B cell (primary cell): ENCODE data around the gene SYT17. TPM values are rescaled to one million over a fixed set of nuclear protein-coding genes. Genes with fewer than 3 reads are reported as not detected.

Source experiments
- ATAC-seq: fragments of 200-7000 bp; cut with Tn5 transposase; one replicate; pipeline ENCODE4 v1.10.0; 2021; ENCODE audit warnings: low read depth, mild to moderate bottlenecking, moderate number of reproducible peaks, moderate library complexity
- CTCF ChIA-PET: fragments of 350-600 bp; sonication (Branson Sonifier 250); formaldehyde crosslinking; loops from one replicate; lab custom pipeline; 2021; ENCODE audit warnings: antibody characterized with exemption, inconsistent platforms; lab: Charles Lee
- POLR2A ChIA-PET: fragments of 350-600 bp; sonication (Branson Sonifier 250); formaldehyde crosslinking; loops from one replicate; lab custom pipeline; 2021; ENCODE audit warnings: antibody characterized with exemption; lab: Charles Lee
- DNase-seq: peaks from one replicate; pipeline ENCODE4 v3.0.0; 2013
- H2AFZ ChIP-seq: 2 replicates; pipeline ENCODE4 v1.6.1; 2012; ENCODE audit warnings: mild to moderate bottlenecking, low read depth, low read length; ENCODE audit not compliant: insufficient read depth, poor library complexity, severe bottlenecking
- H3K27ac ChIP-seq, 2 donors: 1 replicate in 1 of 2; 2 replicates in 1 of 2; pipeline ENCODE4 v1.5.1; 2012 to 2013; ENCODE audit warnings: low read length in 2 of 2, mild to moderate bottlenecking in 2 of 2, moderate library complexity in 1 of 2
- H3K27me3 ChIP-seq, 4 experiments: fragments of 200-600 bp in 1 of 4; sonication (generic) in 1 of 4; replicated peaks in 1 of 4; 1 replicate in 2 of 4; 2 replicates in 2 of 4; pipeline versions ENCODE4 v1.6.1 to v1.7.0; 2013 to 2016; ENCODE audit warnings: low read length in 3 of 4, mild to moderate bottlenecking in 2 of 4, mixed read lengths in 1 of 4, moderate library complexity in 1 of 4; ENCODE audit not compliant: insufficient read depth in 4 of 4, control insufficient read depth in 3 of 4; ENCODE audit errors: control extremely low read depth in 1 of 4
- H3K36me3 ChIP-seq, 2 experiments: replicated peaks in 1 of 2; 1 replicate in 1 of 2; 2 replicates in 1 of 2; pipeline versions ENCODE4 v1.6.1 to v1.7.1; 2013; ENCODE audit warnings: low read length in 1 of 2; ENCODE audit not compliant: insufficient read depth in 2 of 2, control insufficient read depth in 1 of 2; ENCODE audit errors: control extremely low read depth in 1 of 2, extremely low read depth in 1 of 2
- H3K4me1 ChIP-seq, 2 donors: fragments of 200-600 bp in 1 of 2; sonication (generic) in 1 of 2; 1 replicate in 1 of 2; 2 replicates in 1 of 2; pipeline versions ENCODE4 v1.5.1 to v1.6.1; 2013 to 2017; ENCODE audit warnings: low read length in 2 of 2; ENCODE audit not compliant: control insufficient read depth in 2 of 2, insufficient read depth in 2 of 2
- H3K4me2 ChIP-seq: replicated peaks from 2 replicates; pipeline ENCODE3; 2012; ENCODE audit warnings: mild to moderate bottlenecking, low read depth, low read length; ENCODE audit not compliant: poor library complexity, severe bottlenecking
- H3K4me3 ChIP-seq, 5 experiments: fragments of 200-600 bp in 1 of 5; sonication (generic) in 1 of 5; 1 replicate in 3 of 5; 2 replicates in 2 of 5; pipeline versions ENCODE4 v1.5.1 to v1.7.0; 2011 to 2016; ENCODE audit warnings: low read length in 4 of 5, mild to moderate bottlenecking in 4 of 5, low read depth in 2 of 5, control low read depth in 1 of 5, moderate library complexity in 1 of 5; ENCODE audit not compliant: insufficient read depth in 1 of 5; ENCODE audit errors: control extremely low read depth in 1 of 5, extremely low read depth in 1 of 5
- H3K79me2 ChIP-seq: fragments of 200-600 bp; sonication (generic); one replicate; pipeline ENCODE4 v1.6.0; 2016; ENCODE audit warnings: low read length; ENCODE audit not compliant: control insufficient read depth, insufficient read depth
- H3K9ac ChIP-seq: fragments of 200-600 bp; sonication (generic); 2 replicates; pipeline ENCODE4 v1.6.1; 2017; ENCODE audit warnings: mild to moderate bottlenecking, low read length, moderate library complexity
- H3K9me3 ChIP-seq, 3 donors: one replicate each; pipeline versions ENCODE4 v1.6.1 to v1.7.1; 2013; ENCODE audit warnings: low read length in 2 of 3; ENCODE audit not compliant: control insufficient read depth in 2 of 3, insufficient read depth in 1 of 3; ENCODE audit errors: control extremely low read depth in 1 of 3
- H4K20me1 ChIP-seq: 2 replicates; pipeline ENCODE4 v1.6.0; 2012; ENCODE audit warnings: mild to moderate bottlenecking, low read length; ENCODE audit not compliant: insufficient read depth, control insufficient read depth, poor library complexity, severe bottlenecking
- H3K27ac Mint-ChIP-seq: one replicate; pipeline ENCODE4 v1.8.0; 2021; ENCODE audit warnings: mixed read lengths
- H3K27me3 Mint-ChIP-seq: one replicate; pipeline ENCODE4 v1.8.0; 2021; ENCODE audit warnings: mixed read lengths
- H3K4me1 Mint-ChIP-seq: one replicate; pipeline ENCODE4 v1.8.0; 2021; ENCODE audit warnings: mixed read lengths
- H3K4me3 Mint-ChIP-seq: one replicate; pipeline ENCODE4 v1.8.0; 2021; ENCODE audit warnings: mixed read lengths
- H3K9me3 Mint-ChIP-seq: one replicate; pipeline ENCODE4 v1.8.0; 2022; ENCODE audit warnings: mixed read lengths; ENCODE audit not compliant: insufficient read depth
- CTCF ChIP-seq: fragments of 200-600 bp; IDR thresholded peaks from one replicate; pipeline ENCODE4 v1.8.0; 2022; ENCODE audit warnings: antibody characterized with exemption, mild to moderate bottlenecking
- EZH2 ChIP-seq: IDR thresholded peaks from 2 replicates; pipeline ENCODE4 v1.6.1; 2012; ENCODE audit warnings: borderline replicate concordance, low read depth, mild to moderate bottlenecking, moderate library complexity, low read length; ENCODE audit not compliant: insufficient read depth, poor library complexity, severe bottlenecking
- WGBS: methylation state at CpG from one replicate; pipeline ENCODE4 v1.1.5; 2013; ENCODE audit warnings: missing lambda C conversion rate; ENCODE audit not compliant: insufficient coverage; 5-methylcytosine and 5-hydroxymethylcytosine counted together
- intact Hi-C: fragments of 100-400 bp; cut with micrococcal nuclease; formaldehyde crosslinking; loops from one replicate; pipeline ENCODE4 v1.10.0; 2022
- polyA plus RNA-seq: library from polyadenylated mRNA; depleted of rRNA; stranded (reverse); fragments of >200 nt; gene quantifications from 2 replicates; pipeline ENCODE4 v1.2.3, GENCODE V29; 2012
- total RNA-seq, 2 donors: library from RNA; stranded (reverse); fragments of 120-200 nt in 1 of 2; gene quantifications; 1 replicate in 1 of 2; 2 replicates in 1 of 2; pipeline versions ENCODE4 v1.2.3 to v1.2.4, GENCODE V29; 2013 to 2022

SYT17 gene
- total and polyA plus RNA-seq, 2 donors (not counting 1 experiment from before 2014, with no cell fraction given), result 24.9 to 27.7 TPM

DNA sequence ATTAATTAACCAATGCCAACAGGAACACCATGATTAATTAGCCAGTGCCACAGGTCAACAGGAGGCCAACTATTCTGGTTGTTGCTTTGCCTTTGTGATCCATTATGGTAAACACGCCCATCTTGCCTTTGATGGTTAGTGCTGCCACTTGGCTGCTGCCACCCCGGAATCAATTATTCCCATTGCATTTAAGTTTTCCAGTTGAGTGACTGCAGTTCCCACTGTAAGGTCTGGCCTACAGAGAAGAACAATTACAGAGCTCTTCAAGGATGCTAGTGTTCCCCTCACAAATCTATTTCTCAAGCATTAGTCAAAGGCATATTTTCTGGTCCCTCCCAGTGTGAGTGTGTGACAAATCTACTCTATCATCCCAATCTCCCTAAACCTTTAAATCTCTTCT, 110.4 kb downstream of the SYT17 start:
- Histone ChIP-seq H3K4me2 (no peak overlapping the region), H3K27ac (no peak overlapping the region), H3K4me3 (no peak overlapping the region), H3K36me3 (no peaks in the 10 kb centered on the region), H4K20me1 (no peaks in the 10 kb centered on the region), H3K9me3 (no peaks in the 10 kb centered on the region), H3K9ac (no peak overlapping the region), H3K4me1 (no peaks in the 10 kb centered on the region), H3K79me2 (no peaks in the 10 kb centered on the region), H2AFZ (no peak overlapping the region), H3K27me3 (no peaks in the 10 kb centered on the region)
- H3K27ac Mint-ChIP-seq, result no peak overlapping the region
- TF ChIP-seq CTCF, result no peak
- no peak for TF ChIP-seq EZH2
- intact Hi-C loops, result no loop called here
- 90% methylated on average over 2 of the region's 2 CpGs for WGBS
- DNase-seq (no peak), ATAC-seq (no peak)
- ChIA-PET POLR2A (no interaction called here), CTCF (no interaction called here)
- peaks cover 9% of the 10 kb centered on the region for H3K27me3 Mint-ChIP-seq
- H3K9me3 Mint-ChIP-seq, result no peaks in the 10 kb centered on the region
- H3K4me1 Mint-ChIP-seq, result no peaks in the 10 kb centered on the region
- no peak overlapping the region for H3K4me3 Mint-ChIP-seq

DNA sequence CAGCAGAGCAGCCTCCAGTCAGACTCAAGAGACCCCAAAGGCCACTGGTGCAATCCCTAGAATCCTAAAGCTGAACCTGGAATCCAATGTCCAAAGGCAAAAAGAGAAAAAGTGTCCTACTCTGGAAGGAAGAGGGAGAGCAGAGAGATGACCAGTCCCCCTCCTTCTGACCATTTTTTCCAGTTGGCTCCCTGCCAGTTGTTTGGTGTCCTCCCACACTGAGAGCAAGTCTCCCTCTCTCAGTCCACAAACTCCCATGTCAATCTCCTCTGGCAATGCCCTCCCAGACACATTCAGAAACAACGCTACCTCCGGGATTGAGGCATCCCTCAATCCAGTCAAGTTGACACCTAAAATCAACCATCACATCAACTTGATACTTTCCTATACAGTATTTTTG, 113.2 kb downstream of the SYT17 start:
- no peaks in the 10 kb centered on the region for H3K27me3 ChIP-seq
- CTCF ChIA-PET, result no interaction called here

More for the DNA sequence above, 113.2 kb downstream of the SYT17 start:
- POLR2A ChIA-PET, result no interaction called here
- TF ChIP-seq EZH2 (no peak), CTCF (no peak)
- no peaks in the 10 kb centered on the region for H3K79me2 ChIP-seq
- no peaks in the 10 kb centered on the region for H3K36me3 ChIP-seq
- no peaks in the 10 kb centered on the region for H3K9me3 ChIP-seq
- DNase-seq, result no peak
- Mint-ChIP-seq H3K27ac (no peak overlapping the region), H3K27me3 (no peaks in the 10 kb centered on the region), H3K4me3 (no peak overlapping the region), H3K9me3 (no peaks in the 10 kb centered on the region), H3K4me1 (no peaks in the 10 kb centered on the region)
- no peak overlapping the region for H2AFZ ChIP-seq
- WGBS, result no CpG with 5 or more reads among the region's 2 CpGs
- no peaks in the 10 kb centered on the region for H4K20me1 ChIP-seq
- ATAC-seq, result no peak
- H3K27ac ChIP-seq, result no peak overlapping the region
- no peaks in the 10 kb centered on the region for H3K4me1 ChIP-seq
- H3K9ac ChIP-seq, result no peak overlapping the region
- intact Hi-C loops, result no loop called here
- H3K4me3 ChIP-seq, result no peak overlapping the region
- no peak overlapping the region for H3K4me2 ChIP-seq
